Testis (tissue), 3 donors: ENCODE data around the gene ELK4. TPM values are rescaled to one million over a fixed set of nuclear protein-coding genes. Genes with fewer than 3 reads are reported as not detected.
A peak's percentile ranks its signal among the peaks of the same experiment; 100 is the strongest.

ENCODE experiments used
- DNase-seq: peaks from one replicate; pipeline ENCODE4 v3.0.0-alpha.2; 2019
- H3K27ac ChIP-seq, 2 donors: fragments of 200-600 bp; sonication (generic); one replicate each; pipeline ENCODE4 v1.5.1; 2019
- H3K27me3 ChIP-seq: fragments of 200-600 bp; sonication (generic); one replicate; pipeline ENCODE4 v1.5.1; 2019
- H3K36me3 ChIP-seq: fragments of 200-600 bp; sonication (generic); one replicate; pipeline ENCODE4 v1.5.1; 2017; ENCODE audit warnings: low read depth; ENCODE audit errors: missing control alignments
- H3K4me1 ChIP-seq: fragments of 200-600 bp; sonication (generic); one replicate; pipeline ENCODE4 v1.5.1; 2019
- H3K4me3 ChIP-seq, 2 donors: fragments of 200-600 bp; sonication (generic); one replicate each; pipeline ENCODE4 v1.5.1; 2017 to 2019
- H3K9me3 ChIP-seq: fragments of 200-600 bp; sonication (generic); one replicate; pipeline ENCODE4 v1.5.1; 2017
- CTCF ChIP-seq, 3 experiments: fragments of 450-650 bp in 2 of 3; fragments of 200-600 bp in 1 of 3; sonication (generic) in 1 of 3; IDR thresholded peaks; one replicate each; pipeline ENCODE4 v1.5.1; 2016 to 2019; ENCODE audit warnings: antibody characterized with exemption in 3 of 3, mild to moderate bottlenecking in 2 of 3, moderate library complexity in 1 of 3
- POLR2A ChIP-seq: fragments of 450-650 bp; IDR thresholded peaks from one replicate; pipeline ENCODE4 v1.6.1; 2017; ENCODE audit warnings: antibody characterized with exemption, mild to moderate bottlenecking, moderate library complexity
- WGBS, 2 donors: methylation state at CpG; one replicate each; pipeline ENCODE4 v1.1.5; 2018; 5-methylcytosine and 5-hydroxymethylcytosine counted together
- intact Hi-C: fragments of 100-400 bp; cut with DNase I; formaldehyde crosslinking; loops from one replicate; pipeline ENCODE4 v1.15.1; 2023; ENCODE audit warnings: low total_unique reads
- polyA plus RNA-seq: library from polyadenylated mRNA; stranded (reverse); fragments of 350-450 nt; fragmentation: Illumina TruSeq; extraction: RNeasy Lipid Tissue Mini Kit (QIAGEN cat#74804); gene quantifications from one replicate; pipeline ENCODE4 v1.2.3, GENCODE V29; 2014; ENCODE audit warnings: low read depth, low replicate concordance; ENCODE audit not compliant: insufficient read depth
- total RNA-seq, 2 donors: library from RNA; depleted of rRNA; stranded (reverse); fragments of >200 nt; gene quantifications; one replicate each; pipeline ENCODE4 v1.2.3, GENCODE V29; 2016

Gene ELK4
- total and polyA plus RNA-seq, 3 donors from 2014 or later, result 20.4 to 25.4 (median 20.5) TPM

DNA sequence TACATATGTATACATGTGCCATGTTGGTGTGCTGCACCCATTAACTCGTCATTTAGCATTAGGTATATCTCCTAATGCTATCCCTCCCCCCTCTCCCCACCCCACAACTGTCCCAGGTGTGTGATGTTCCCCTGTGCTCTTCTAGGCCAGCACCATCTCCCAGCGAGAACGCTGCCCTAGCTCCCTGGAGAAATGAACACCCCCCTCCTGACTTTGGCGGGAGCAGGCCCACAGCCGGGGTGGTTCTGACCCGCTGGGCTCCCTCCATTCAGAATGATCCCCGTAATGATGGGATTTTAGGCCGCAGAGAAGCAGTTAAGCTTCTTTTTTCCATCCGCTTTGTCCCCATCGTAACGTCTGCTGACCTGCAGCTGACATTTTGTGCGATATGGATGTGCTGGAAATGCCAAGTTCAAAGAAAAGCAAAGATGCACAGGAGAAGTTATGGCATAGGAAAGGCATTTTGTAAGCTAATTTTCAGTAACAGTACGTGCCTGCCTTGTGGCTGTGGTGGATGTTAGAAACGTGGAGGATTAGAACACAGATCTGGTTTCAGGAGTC, 39.3 kb downstream of the ELK4 start:
- Histone ChIP-seq H3K9me3 (no peaks in the 10 kb centered on the region), H3K4me1 (peaks cover 3% of the 10 kb centered on the region), H3K27ac (no peak overlapping the region), H3K4me3 (peak overlapping the region in 1 of 2 donors; percentile 54), H3K27me3 (no peaks in the 10 kb centered on the region), H3K36me3 (no peaks in the 10 kb centered on the region)
- intact Hi-C loops, result no loop called here
- TF ChIP-seq CTCF (IDR thresholded peaks at IDR 0.05) (no peak), POLR2A (no peak)
- WGBS, 2 donors, result 54 to 57% methylated on average over 11 to 14 of the region's 14 CpGs
- no peak for DNase-seq

DNA sequence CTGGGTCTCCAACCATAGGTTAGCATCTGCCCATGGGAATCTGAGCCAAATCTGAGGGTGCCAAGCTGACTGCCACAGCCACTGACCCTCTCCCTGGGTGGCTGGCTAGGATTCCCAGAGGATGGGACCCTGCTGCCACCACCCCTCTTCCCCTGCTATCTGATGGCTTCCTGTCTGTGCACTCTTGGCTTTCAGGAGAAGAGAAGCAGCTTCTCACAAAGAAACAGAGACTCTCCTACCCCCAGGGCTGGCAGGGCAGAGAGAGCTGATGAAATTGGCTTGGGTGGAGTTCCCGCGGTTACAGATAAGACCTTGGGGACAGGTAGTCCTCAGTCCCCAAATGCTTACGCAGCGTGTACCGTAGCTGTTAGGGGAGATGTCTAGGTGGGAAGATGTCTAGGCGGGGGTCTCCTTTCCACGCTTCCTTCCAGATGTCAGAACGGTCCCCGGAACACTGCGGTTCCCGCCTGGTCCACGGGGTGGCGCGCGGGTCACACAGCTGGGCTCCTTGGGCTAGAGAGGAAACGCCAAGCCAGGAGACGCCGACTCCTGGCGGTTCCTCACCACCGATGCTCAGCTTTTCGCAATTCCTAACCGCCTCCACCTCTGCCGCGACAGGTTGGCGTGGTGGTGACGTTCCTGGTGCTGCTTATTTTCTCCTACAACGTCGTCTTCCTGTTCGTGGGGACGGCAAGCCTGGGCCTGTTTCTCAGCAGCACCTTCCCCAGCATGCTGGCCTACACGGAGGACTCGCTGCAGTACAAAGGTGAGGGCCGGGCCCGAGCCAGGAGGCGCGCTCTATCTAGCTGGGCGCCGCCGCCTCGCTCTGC, 40.1 kb downstream of the ELK4 start:
- no peaks in the 10 kb centered on the region for H3K9me3 ChIP-seq
- no peaks in the 10 kb centered on the region for H3K36me3 ChIP-seq
- H3K27me3 ChIP-seq, result no peaks in the 10 kb centered on the region
- WGBS, 2 donors, result 1 to 2% methylated on average over 22 to 40 of the region's 40 CpGs
- no peak overlapping the region for H3K27ac ChIP-seq
- peak overlapping the region; percentile 29 to 54 for H3K4me3 ChIP-seq
- TF ChIP-seq POLR2A, result no peak
- peak; percentile 92 to 96 (median 93) for TF ChIP-seq CTCF (IDR thresholded peaks at IDR 0.05)
- intact Hi-C loops, result loop anchor here (2.0 kb wide), 1 partner anchor 41 kb away; the partner anchor contains the start of gene ELK4
- H3K4me1 ChIP-seq, result peaks cover 3% of the 10 kb centered on the region
- DNase-seq, result peak; percentile 92

DNA sequence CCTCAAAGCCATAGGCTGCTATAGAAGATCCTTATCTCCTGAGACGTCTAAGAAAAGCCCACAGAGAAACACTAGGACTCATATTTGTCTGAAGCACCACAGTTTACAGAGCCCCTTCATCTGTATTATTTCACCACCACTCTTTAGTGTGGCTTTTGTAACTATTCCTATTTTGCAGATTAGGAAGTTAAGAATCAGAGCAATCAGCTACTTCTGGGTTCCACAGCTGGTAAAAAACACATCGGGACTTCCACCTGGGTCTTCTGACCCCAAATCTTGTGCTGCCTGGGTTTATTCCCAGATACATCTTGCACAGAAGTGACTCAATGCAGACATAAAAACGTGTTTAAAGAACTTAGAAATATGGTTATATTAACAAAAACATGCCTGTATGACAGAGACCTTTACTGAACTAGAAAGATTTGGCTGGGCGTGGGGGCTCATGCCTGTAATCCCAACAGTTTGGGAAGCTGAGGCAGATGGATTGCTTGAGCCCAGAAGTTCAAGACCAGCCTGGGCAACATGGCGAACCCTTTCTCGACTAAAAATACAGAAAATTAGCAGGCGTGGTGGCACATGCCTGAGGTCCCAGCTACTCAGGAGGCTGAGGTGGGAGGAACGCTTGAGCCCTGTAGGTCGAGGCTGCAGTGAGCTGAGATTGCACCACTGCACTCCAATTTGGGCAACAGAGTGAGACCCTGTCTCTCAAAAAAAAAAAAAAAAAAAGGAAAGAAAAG, 40.9 kb downstream of the ELK4 start:
- Histone ChIP-seq H3K36me3 (no peaks in the 10 kb centered on the region), H3K27me3 (no peaks in the 10 kb centered on the region), H3K9me3 (no peaks in the 10 kb centered on the region), H3K27ac (no peak overlapping the region), H3K4me1 (peaks cover 3% of the 10 kb centered on the region), H3K4me3 (no peak overlapping the region)
- TF ChIP-seq POLR2A (no peak), CTCF (IDR thresholded peaks at IDR 0.05) (no peak)
- no peak for DNase-seq
- WGBS, 2 donors, result 76% methylated on average over 6 to 9 of the region's 9 CpGs
- intact Hi-C loops, result loop anchor here (2.0 kb wide), 1 partner anchor 42 kb away; the partner anchor contains the start of gene ELK4

- no peak overlapping the region for H3K27ac ChIP-seq
- TF ChIP-seq POLR2A (no peak), CTCF (IDR thresholded peaks at IDR 0.05) (no peak)
- 83 to 90% methylated on average over 5 of the region's 5 CpGs for WGBS, 2 donors
- no peaks in the 10 kb centered on the region for H3K9me3 ChIP-seq
- no peaks in the 10 kb centered on the region for H3K27me3 ChIP-seq
- intact Hi-C loops, result loop anchor here (2.0 kb wide), 1 partner anchor 42 kb away; the partner anchor contains the start of gene ELK4
- peaks cover 6% of the 10 kb centered on the region for H3K4me1 ChIP-seq
- no peak overlapping the region for H3K4me3 ChIP-seq
- no peaks in the 10 kb centered on the region for H3K36me3 ChIP-seq
- no peak for DNase-seq
These were observed 41.4 kb downstream of the ELK4 start for GRCh38 chr1:205590457-205590768.
